WTC11 (cell line): ENCODE results near the gene ADGRF4. TPM values are rescaled to one million over a fixed set of nuclear protein-coding genes. Genes with fewer than 3 reads are reported as not detected.

Source experiments
- ATAC-seq: fragments of 200-7000 bp; cut with Tn5 transposase; 2 replicates; pipeline ENCODE4 v1.10.0; 2021; ENCODE audit warnings: mild to moderate bottlenecking, moderate library complexity
- CTCF ChIA-PET: fragments of 300-600 bp; sonication (Branson Sonifier 250); formaldehyde crosslinking; loops from one replicate; lab custom pipeline; 2021; ENCODE audit warnings: antibody characterized with exemption; lab: Charles Lee
- POLR2A ChIA-PET: fragments of 350-600 bp; sonication (Branson Sonifier 250); formaldehyde crosslinking; loops from one replicate; lab custom pipeline; 2021; ENCODE audit warnings: antibody characterized with exemption; lab: Charles Lee
- DNase-seq: peaks from one replicate; pipeline ENCODE4 v3.0.0; 2021; ENCODE audit warnings: low spot score
- H3K27ac Mint-ChIP-seq: 2 replicates; pipeline ENCODE4 v1.8.0; 2021; ENCODE audit warnings: mixed read lengths
- H3K27me3 Mint-ChIP-seq: 2 replicates; pipeline ENCODE4 v1.8.0; 2021; ENCODE audit warnings: low read depth, mild to moderate bottlenecking, moderate library complexity, mixed read lengths
- H3K36me3 Mint-ChIP-seq: 2 replicates; pipeline ENCODE4 v1.8.0; 2021; ENCODE audit warnings: mixed read lengths
- H3K4me1 Mint-ChIP-seq: 2 replicates; pipeline ENCODE4 v1.8.0; 2022; ENCODE audit warnings: mixed read lengths
- H3K4me3 Mint-ChIP-seq: 2 replicates; pipeline ENCODE4 v1.8.0; 2021; ENCODE audit warnings: mild to moderate bottlenecking, moderate library complexity, mixed read lengths
- H3K9me3 Mint-ChIP-seq: 2 replicates; pipeline ENCODE4 v1.8.0; 2021; ENCODE audit warnings: mixed read lengths
- ATF2 ChIP-seq: sonication (generic); formaldehyde crosslinking; IDR thresholded peaks from 2 replicates; pipeline ENCODE4 v1.8.1; 2022; ENCODE audit warnings: low read depth, missing genetic modification reagents, borderline replicate concordance
- CBFB ChIP-seq: sonication (generic); formaldehyde crosslinking; IDR thresholded peaks from 2 replicates; pipeline ENCODE4 v1.8.1; 2022; ENCODE audit warnings: mild to moderate bottlenecking, low read depth, missing genetic modification reagents
- CDX4 ChIP-seq: fragments of 250-450 bp; sonication (Bioruptor Pico); IDR thresholded peaks from 2 replicates; pipeline ENCODE4 v1.9.0; 2021; ENCODE audit warnings: moderate library complexity, mild to moderate bottlenecking, inconsistent platforms, borderline replicate concordance
- FOXJ3 ChIP-seq: sonication (generic); formaldehyde crosslinking; IDR thresholded peaks from 2 replicates; pipeline ENCODE4 v1.9.0; 2021; ENCODE audit warnings: missing genetic modification reagents, mild to moderate bottlenecking, borderline replicate concordance
- FOXK1 ChIP-seq: sonication (generic); formaldehyde crosslinking; IDR thresholded peaks from 2 replicates; pipeline ENCODE4 v1.8.0; 2022; ENCODE audit warnings: mild to moderate bottlenecking, moderate library complexity, missing genetic modification reagents
- FOXP4 ChIP-seq: sonication (generic); formaldehyde crosslinking; IDR thresholded peaks from 2 replicates; pipeline ENCODE4 v1.8.0; 2022; ENCODE audit warnings: mild to moderate bottlenecking, missing genetic modification reagents
- HMGA2 ChIP-seq: fragments of 250-450 bp; sonication (Bioruptor Pico); IDR thresholded peaks from 2 replicates; pipeline ENCODE4 v1.4.0; 2021; ENCODE audit warnings: mild to moderate bottlenecking, moderate library complexity
- IRF1 ChIP-seq: sonication (generic); formaldehyde crosslinking; IDR thresholded peaks from 2 replicates; pipeline ENCODE4 v1.8.0; 2023; ENCODE audit warnings: missing genetic modification reagents
- JAZF1 ChIP-seq: fragments of 250-450 bp; sonication (Bioruptor Pico); IDR thresholded peaks from 2 replicates; pipeline ENCODE4 v1.9.0; 2021; ENCODE audit warnings: moderate library complexity, mild to moderate bottlenecking, inconsistent platforms
- NFATC4 ChIP-seq: fragments of 250-450 bp; sonication (Bioruptor Pico); IDR thresholded peaks from 2 replicates; pipeline ENCODE4 v1.9.0; 2021; ENCODE audit warnings: mild to moderate bottlenecking
- NR1H2 ChIP-seq: sonication (generic); formaldehyde crosslinking; IDR thresholded peaks from 2 replicates; pipeline ENCODE4 v1.9.0; 2021; ENCODE audit warnings: mild to moderate bottlenecking, moderate library complexity, missing genetic modification reagents
- PREB ChIP-seq: sonication (generic); formaldehyde crosslinking; IDR thresholded peaks from 2 replicates; pipeline ENCODE4 v1.8.1; 2022; ENCODE audit warnings: mild to moderate bottlenecking, missing genetic modification reagents, moderate library complexity, borderline replicate concordance
- SP1 ChIP-seq: sonication (generic); formaldehyde crosslinking; conservative IDR thresholded peaks from 2 replicates; pipeline ENCODE4 v1.8.1; 2022; ENCODE audit warnings: missing genetic modification reagents
- ZNF219 ChIP-seq: sonication (generic); formaldehyde crosslinking; IDR thresholded peaks from 2 replicates; pipeline ENCODE4 v1.8.0; 2023; ENCODE audit warnings: missing genetic modification reagents, mild to moderate bottlenecking, borderline replicate concordance
- ZNF232 ChIP-seq: sonication (generic); formaldehyde crosslinking; IDR thresholded peaks from 2 replicates; pipeline ENCODE4 v1.8.0; 2022; ENCODE audit warnings: mild to moderate bottlenecking, missing genetic modification reagents
- ZNF317 ChIP-seq: sonication (generic); formaldehyde crosslinking; IDR thresholded peaks from 2 replicates; pipeline ENCODE4 v1.8.1; 2023; ENCODE audit warnings: low read depth, mild to moderate bottlenecking, moderate library complexity, missing genetic modification reagents, borderline replicate concordance
- ZNF423 ChIP-seq: fragments of 250-450 bp; sonication (Bioruptor Pico); IDR thresholded peaks from 2 replicates; pipeline ENCODE4 v2.1.2; 2022; ENCODE audit warnings: mild to moderate bottlenecking, moderate library complexity
- ZNF671 ChIP-seq: fragments of 250-450 bp; sonication (Bioruptor Pico); IDR thresholded peaks from 2 replicates; pipeline ENCODE4 v1.8.0; 2021; ENCODE audit warnings: mild to moderate bottlenecking
- ZSCAN18 ChIP-seq: fragments of 250-450 bp; sonication (Bioruptor Pico); IDR thresholded peaks from 2 replicates; pipeline ENCODE4 v2.1.2; 2022; ENCODE audit warnings: mild to moderate bottlenecking, moderate library complexity
- total RNA-seq: library from RNA; stranded (reverse); gene quantifications from 3 replicates; pipeline ENCODE4 v1.2.3, GENCODE V29; 2021

ADGRF4 gene
- total RNA-seq, 1 experiment from 2014 or later = not detected

GRCh38 chr6:47674673-47675072, 23.7 kb upstream of the ADGRF4 start:
- POLR2A ChIA-PET = no interaction called here
- no peak overlapping the region for H3K4me3 Mint-ChIP-seq
- no peak for TF ChIP-seq NFATC4 (CRISPR knock-in tag)
- TF ChIP-seq SP1 (CRISPR knock-in tag) = no peak
- H3K9me3 Mint-ChIP-seq = 0 out of 2 replicates have a peak, but pooled peaks cover 2% of the 10 kb centered on the region
- H3K4me1 Mint-ChIP-seq = peaks cover 14% of the 10 kb centered on the region
- CTCF ChIA-PET = no interaction called here
- H3K27ac Mint-ChIP-seq = no peak overlapping the region
- ATAC-seq (no peak), DNase-seq (no peak)
- H3K27me3 Mint-ChIP-seq = no peaks in the 10 kb centered on the region
- no peaks in the 10 kb centered on the region for H3K36me3 Mint-ChIP-seq

- ChIA-PET CTCF (no interaction called here), POLR2A (no interaction called here)
- Mint-ChIP-seq H3K27me3 (no peaks in the 10 kb centered on the region), H3K4me1 (no peaks in the 10 kb centered on the region), H3K4me3 (no peak overlapping the region), H3K9me3 (0 out of 2 replicates have a peak, but pooled peaks cover 2% of the 10 kb centered on the region), H3K36me3 (no peaks in the 10 kb centered on the region), H3K27ac (no peak overlapping the region)
- ATAC-seq (no peak), DNase-seq (no peak)
- TF ChIP-seq JAZF1 (CRISPR knock-in tag) = no peak
- TF ChIP-seq CDX4 (CRISPR knock-in tag) = no peak
- no peak for TF ChIP-seq ZNF232 (CRISPR knock-in tag)
- no peak for TF ChIP-seq ZNF317 (CRISPR knock-in tag)
- TF ChIP-seq ATF2 = no peak
- no peak for TF ChIP-seq SP1 (CRISPR knock-in tag)
- TF ChIP-seq CBFB = no peak
- no peak for TF ChIP-seq FOXJ3 (CRISPR knock-in tag)
- no peak for TF ChIP-seq IRF1 (CRISPR knock-in tag)
- TF ChIP-seq ZSCAN18 (CRISPR knock-in tag) = no peak
Observed at GRCh38 chr6:47677381-47678100, 20.8 kb upstream of the ADGRF4 start.

GRCh38 chr6:47678739-47679138, 19.6 kb upstream of the ADGRF4 start:
- Mint-ChIP-seq H3K4me3 (no peak overlapping the region), H3K9me3 (0 out of 2 replicates have a peak, but pooled peaks cover 2% of the 10 kb centered on the region), H3K36me3 (no peaks in the 10 kb centered on the region)
- DNase-seq = no peak
- ATAC-seq = no peak
- TF ChIP-seq ZNF671 = no peak
- no peak for TF ChIP-seq NR1H2 (CRISPR knock-in tag)
- TF ChIP-seq, all 79 proteins: peak for 0
- CTCF ChIA-PET = no interaction called here
- H3K27ac Mint-ChIP-seq = no peak overlapping the region
- H3K27me3 Mint-ChIP-seq = no peaks in the 10 kb centered on the region
- POLR2A ChIA-PET = no interaction called here
- no peaks in the 10 kb centered on the region for H3K4me1 Mint-ChIP-seq

- Mint-ChIP-seq H3K36me3 (no peaks in the 10 kb centered on the region), H3K27ac (no peak overlapping the region), H3K27me3 (no peaks in the 10 kb centered on the region), H3K4me1 (no peaks in the 10 kb centered on the region), H3K9me3 (0 out of 2 replicates have a peak, but pooled peaks cover 2% of the 10 kb centered on the region), H3K4me3 (no peak overlapping the region)
- ATAC-seq (no peak), DNase-seq (no peak)
- CTCF ChIA-PET = no interaction called here
- POLR2A ChIA-PET = no interaction called here
- TF ChIP-seq FOXK1 (CRISPR knock-in tag) = no peak
- TF ChIP-seq ZSCAN18 (CRISPR knock-in tag) = no peak
- no peak for TF ChIP-seq FOXP4 (CRISPR knock-in tag)
- no peak for TF ChIP-seq ZNF423 (CRISPR knock-in tag)
- no peak for TF ChIP-seq HMGA2 (CRISPR knock-in tag)
- no peak for TF ChIP-seq PREB
- no peak for TF ChIP-seq CBFB
- TF ChIP-seq ZNF219 (CRISPR knock-in tag) = no peak
Observed at GRCh38 chr6:47679322-47679906, 19.0 kb upstream of the ADGRF4 start.
